HEK293 (cell line): ENCODE results near the gene NPR3.

Experiments
- CTCF ChIP-seq: fragments of 450-650 bp; formaldehyde crosslinking; IDR thresholded peaks from 2 replicates; pipeline ENCODE4 v1.5.1; 2016; ENCODE audit warnings: missing biosample characterization, missing genetic modification characterization
- ZBTB44 ChIP-seq: fragments of 450-650 bp; IDR thresholded peaks from 2 replicates; pipeline ENCODE4 v1.5.1; 2018; ENCODE audit warnings: missing biosample characterization, mild to moderate bottlenecking, missing genetic modification characterization
- ZNF114 ChIP-seq: fragments of 450-650 bp; formaldehyde crosslinking; IDR thresholded peaks from 2 replicates; pipeline ENCODE4 v1.5.0; 2017; ENCODE audit warnings: missing biosample characterization, missing genetic modification characterization
- ZNF274 ChIP-seq, 2 experiments: fragments of 200-500 bp in 1 of 2; fragments of 450-650 bp in 1 of 2; sonication (Bioruptor generic) in 1 of 2; formaldehyde crosslinking in 1 of 2; IDR thresholded peaks; 2 replicates each; pipeline versions ENCODE4 v1.5.1 to v1.6.1; 2014 to 2016; ENCODE audit warnings: borderline replicate concordance in 1 of 2, inconsistent platforms in 1 of 2, low read length in 1 of 2, missing biosample characterization in 1 of 2, missing genetic modification characterization in 1 of 2
- TF ChIP-seq, protein P1 (sequence below): fragments of 450-650 bp; formaldehyde crosslinking; IDR thresholded peaks from 2 replicates; pipeline ENCODE4 v1.5.1; 2016; ENCODE audit warnings: missing biosample characterization, missing genetic modification characterization

DNA sequence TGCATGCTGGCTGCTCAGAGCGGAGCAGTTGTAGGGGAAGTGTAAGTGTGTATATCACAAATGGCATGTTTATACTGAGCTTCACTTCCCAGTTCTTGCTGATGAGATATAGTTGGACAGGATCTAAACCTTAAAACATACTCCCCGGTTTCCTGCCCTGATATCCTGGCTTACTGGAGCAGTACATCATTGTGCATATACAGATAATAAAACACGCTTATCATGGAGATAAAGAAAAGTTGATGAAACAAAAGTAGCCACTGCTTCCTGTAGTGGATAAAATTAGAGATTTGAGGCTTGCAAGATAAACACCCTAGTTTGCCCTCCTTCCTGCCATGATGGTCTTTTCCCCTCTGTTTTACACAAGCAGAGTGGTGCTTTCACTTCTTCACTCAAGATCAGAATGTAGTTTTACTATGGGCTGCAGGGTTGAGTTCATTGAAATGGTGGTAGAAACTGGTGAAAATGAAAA, 15.0 kb downstream of the NPR3 start:
- TF ChIP-seq CTCF (no peak), ZBTB44 (tag by site-specific recombination) (no peak), ZNF114 (tag by site-specific recombination) (no peak), ZNF274 (IDR thresholded peaks at IDR 0.05; ENCODE audit: low read length) (no peak), ZNF274 (tag by site-specific recombination; IDR thresholded peaks at IDR 0.05; ENCODE audit: borderline replicate concordance) (no peak)
- TF ChIP-seq, protein P1, sequence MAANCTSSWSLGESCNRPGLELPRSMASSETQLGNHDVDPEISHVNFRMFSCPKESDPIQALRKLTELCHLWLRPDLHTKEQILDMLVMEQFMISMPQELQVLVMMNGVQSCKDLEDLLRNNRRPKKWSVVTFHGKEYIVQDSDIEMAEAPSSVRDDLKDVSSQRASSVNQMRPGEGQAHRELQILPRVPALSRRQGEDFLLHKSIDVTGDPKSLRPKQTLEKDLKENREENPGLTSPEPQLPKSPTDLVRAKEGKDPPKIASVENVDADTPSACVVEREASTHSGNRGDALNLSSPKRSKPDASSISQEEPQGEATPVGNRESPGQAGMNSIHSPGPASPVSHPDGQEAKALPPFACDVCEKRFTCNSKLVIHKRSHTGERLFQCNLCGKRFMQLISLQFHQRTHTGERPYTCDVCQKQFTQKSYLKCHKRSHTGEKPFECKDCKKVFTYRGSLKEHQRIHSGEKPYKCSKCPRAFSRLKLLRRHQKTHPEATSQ (tag by site-specific recombination), result no peak
